Kidney (tissue), 14 donors: ENCODE data around the gene PYM1. TPM values are rescaled to one million over a fixed set of nuclear protein-coding genes. Genes with fewer than 3 reads are reported as not detected.
"Not testable (repeated sequence)": the region's sequence is repeated elsewhere in the genome, so short reads cannot be mapped to it uniquely, and the experiment has no call there.

Experiments used
- DNase-seq, 5 donors: peaks; one replicate each; pipeline ENCODE4 v3.0.0-alpha.2; 2013 to 2020
- FAIRE-seq: peaks from 2 replicates; lab custom pipeline; 2012; peaks lifted over from hg19 to GRCh38; lab: Jason Lieb, UNC
- H3K27ac ChIP-seq, 2 donors: one replicate each; pipeline ENCODE4 v1.7.0; 2013; ENCODE audit warnings: low read depth in 2 of 2, low read length in 2 of 2, inconsistent platforms in 1 of 2
- H3K27me3 ChIP-seq: one replicate; pipeline ENCODE4 v1.7.1; 2013; ENCODE audit warnings: low read length, inconsistent platforms; ENCODE audit not compliant: control insufficient read depth, insufficient read depth
- H3K36me3 ChIP-seq, 3 donors: one replicate each; pipeline versions ENCODE4 v1.7.0 to v1.7.1; 2013; ENCODE audit warnings: low read length in 3 of 3, control low read depth in 1 of 3, inconsistent platforms in 1 of 3; ENCODE audit not compliant: insufficient read depth in 3 of 3, control insufficient read depth in 2 of 3
- H3K4me1 ChIP-seq, 3 donors: one replicate each; pipeline versions ENCODE4 v1.7.0 to v1.7.1; 2013; ENCODE audit warnings: low read length in 3 of 3, inconsistent platforms in 1 of 3, low read depth in 1 of 3; ENCODE audit not compliant: control insufficient read depth in 2 of 3, insufficient read depth in 2 of 3
- H3K4me3 ChIP-seq, 3 donors: one replicate each; pipeline versions ENCODE4 v1.7.0 to v1.8.1; 2013; ENCODE audit warnings: low read length in 3 of 3, control low read depth in 1 of 3, inconsistent platforms in 1 of 3
- H3K9ac ChIP-seq, 3 donors: one replicate each; pipeline versions ENCODE4 v1.7.0 to v1.7.1; 2013; ENCODE audit warnings: low read length in 3 of 3, control low read depth in 1 of 3, inconsistent platforms in 1 of 3
- H3K9me3 ChIP-seq, 3 donors: one replicate each; pipeline versions ENCODE4 v1.7.0 to v1.7.1; 2013; ENCODE audit warnings: low read length in 3 of 3, control low read depth in 1 of 3, inconsistent platforms in 1 of 3; ENCODE audit not compliant: control insufficient read depth in 2 of 3, insufficient read depth in 1 of 3
- intact Hi-C: fragments of 100-400 bp; cut with DNase I; formaldehyde crosslinking; loops from one replicate; pipeline ENCODE4 v1.11.1; 2022
- polyA plus RNA-seq: library from polyadenylated mRNA; stranded (reverse); fragments of 350-450 nt; fragmentation: Illumina TruSeq; extraction: RNeasy Lipid Tissue Mini Kit (QIAGEN cat#74804); gene quantifications from one replicate; pipeline ENCODE4 v1.2.3, GENCODE V29; 2014; ENCODE audit warnings: low read depth, low replicate concordance; ENCODE audit not compliant: insufficient read depth
- total RNA-seq: library from RNA; stranded (reverse); fragmentation: NEBNext Ultra II Directional; extraction: Animal tissue kit (Norgen Biotek cat#: 25700); gene quantifications from one replicate; pipeline ENCODE4 v1.2.1, GENCODE V29; 2021
- TF ChIP-seq, protein P1 (sequence below): IDR thresholded peaks from 3 replicates; pipeline ENCODE4 v1.5.1; 2012; ENCODE audit warnings: mild to moderate bottlenecking, moderate library complexity, borderline replicate concordance; ENCODE audit not compliant: insufficient read depth; ENCODE audit errors: extremely low read depth
- donor health status: control.
- donor health status: control.
- donor health status: control.
- donor health status: control.
- donor health status: control.
- donor health status: DM: yes; HTN: yes; CAD: no.
- donor health status: Normal renal cell carcinoma (clear cell type).

PYM1 gene
- total and polyA plus RNA-seq, 2 donors from 2014 or later = 29.0 to 39.7 TPM

DNA sequence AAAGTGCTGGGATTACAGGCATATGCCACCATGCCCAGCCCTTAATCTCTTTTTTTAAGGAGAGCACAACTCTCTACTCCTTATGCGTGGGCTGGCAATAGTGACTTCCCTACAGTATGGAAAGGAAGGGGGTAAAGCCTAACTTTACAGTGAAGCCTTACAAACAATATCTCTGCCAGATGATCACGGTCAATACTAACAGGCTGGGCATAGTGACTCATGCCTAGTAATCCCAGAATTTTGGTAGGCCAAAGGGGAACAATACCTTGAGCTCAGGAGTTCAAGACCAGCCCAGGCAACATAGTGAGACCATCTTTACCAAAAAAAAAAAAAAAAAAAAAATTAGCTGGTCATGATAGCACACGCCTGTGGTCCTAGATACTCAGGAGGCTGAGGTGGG is 5.6 kb downstream of the PYM1 start:
- no peak overlapping the region for H3K9ac ChIP-seq
- intact Hi-C loops = no loop called here
- TF ChIP-seq, protein P1, sequence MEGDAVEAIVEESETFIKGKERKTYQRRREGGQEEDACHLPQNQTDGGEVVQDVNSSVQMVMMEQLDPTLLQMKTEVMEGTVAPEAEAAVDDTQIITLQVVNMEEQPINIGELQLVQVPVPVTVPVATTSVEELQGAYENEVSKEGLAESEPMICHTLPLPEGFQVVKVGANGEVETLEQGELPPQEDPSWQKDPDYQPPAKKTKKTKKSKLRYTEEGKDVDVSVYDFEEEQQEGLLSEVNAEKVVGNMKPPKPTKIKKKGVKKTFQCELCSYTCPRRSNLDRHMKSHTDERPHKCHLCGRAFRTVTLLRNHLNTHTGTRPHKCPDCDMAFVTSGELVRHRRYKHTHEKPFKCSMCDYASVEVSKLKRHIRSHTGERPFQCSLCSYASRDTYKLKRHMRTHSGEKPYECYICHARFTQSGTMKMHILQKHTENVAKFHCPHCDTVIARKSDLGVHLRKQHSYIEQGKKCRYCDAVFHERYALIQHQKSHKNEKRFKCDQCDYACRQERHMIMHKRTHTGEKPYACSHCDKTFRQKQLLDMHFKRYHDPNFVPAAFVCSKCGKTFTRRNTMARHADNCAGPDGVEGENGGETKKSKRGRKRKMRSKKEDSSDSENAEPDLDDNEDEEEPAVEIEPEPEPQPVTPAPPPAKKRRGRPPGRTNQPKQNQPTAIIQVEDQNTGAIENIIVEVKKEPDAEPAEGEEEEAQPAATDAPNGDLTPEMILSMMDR = no peak
- H3K4me1 ChIP-seq = peaks cover 0 to 6% (median 3%) of the 10 kb centered on the region in 3 donors
- H3K36me3 ChIP-seq = peaks cover 0 to 3% (median 2%) of the 10 kb centered on the region in 3 donors
- no peak overlapping the region for H3K4me3 ChIP-seq
- no peak for FAIRE-seq
- DNase-seq = no peak
- no peaks in the 10 kb centered on the region for H3K9me3 ChIP-seq
- no peak overlapping the region for H3K27ac ChIP-seq
- H3K27me3 ChIP-seq = no peaks in the 10 kb centered on the region

DNA sequence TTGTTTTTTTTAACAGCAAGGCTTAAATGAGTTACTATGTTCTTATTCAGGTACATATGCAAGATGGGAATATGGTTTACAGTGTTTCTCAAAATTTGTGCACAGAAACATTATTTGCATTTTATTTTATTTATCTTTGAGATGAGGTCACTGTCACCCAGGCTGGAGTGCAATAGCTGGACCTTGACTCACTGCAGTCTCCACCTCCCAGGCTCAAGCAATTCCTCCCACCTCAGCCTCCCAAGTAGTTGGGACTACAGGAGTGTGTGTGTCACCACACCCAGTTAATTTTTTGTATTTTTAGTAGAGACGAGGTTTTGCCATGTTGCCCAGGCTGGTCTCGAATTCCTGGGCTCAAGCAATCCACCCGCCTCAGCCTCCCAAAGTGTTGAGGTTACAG is 8.7 kb downstream of the PYM1 start:
- H3K4me3 ChIP-seq, H3K36me3 ChIP-seq, H3K9ac ChIP-seq, H3K4me1 ChIP-seq, H3K9me3 ChIP-seq, intact Hi-C loops, DNase-seq, H3K27ac ChIP-seq, H3K27me3 ChIP-seq, FAIRE-seq: not testable (repeated sequence)

DNA sequence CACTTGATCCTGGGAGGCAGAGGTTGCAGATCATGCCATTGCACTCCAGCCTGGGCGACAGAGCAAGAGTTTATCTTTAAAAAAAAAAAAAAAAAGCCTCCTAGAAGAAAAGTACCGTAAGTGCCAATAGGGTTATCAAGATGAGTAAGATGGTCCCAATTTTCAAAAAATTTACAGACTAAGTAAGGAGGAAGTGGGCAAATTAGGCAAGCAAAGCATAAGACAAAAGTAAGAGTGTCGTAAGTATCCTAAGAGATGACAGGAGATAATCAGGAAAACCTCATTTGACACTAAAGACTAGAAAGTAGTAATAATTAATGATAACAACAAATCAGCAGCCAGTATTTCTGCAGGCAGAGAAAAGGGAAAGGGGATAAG is 12.2 kb downstream of the PYM1 start:
- H3K36me3 ChIP-seq = no peaks in the 10 kb centered on the region
- H3K4me1 ChIP-seq = peaks cover 0 to 2% (median 0%) of the 10 kb centered on the region in 3 donors
- H3K4me3 ChIP-seq = no peak overlapping the region
- FAIRE-seq (no peak), DNase-seq (no peak)
- intact Hi-C loops = no loop called here
- no peaks in the 10 kb centered on the region for H3K27me3 ChIP-seq
- TF ChIP-seq, protein P1 = no peak
- H3K9ac ChIP-seq = no peak overlapping the region
- no peak overlapping the region for H3K27ac ChIP-seq
- no peaks in the 10 kb centered on the region for H3K9me3 ChIP-seq

DNA sequence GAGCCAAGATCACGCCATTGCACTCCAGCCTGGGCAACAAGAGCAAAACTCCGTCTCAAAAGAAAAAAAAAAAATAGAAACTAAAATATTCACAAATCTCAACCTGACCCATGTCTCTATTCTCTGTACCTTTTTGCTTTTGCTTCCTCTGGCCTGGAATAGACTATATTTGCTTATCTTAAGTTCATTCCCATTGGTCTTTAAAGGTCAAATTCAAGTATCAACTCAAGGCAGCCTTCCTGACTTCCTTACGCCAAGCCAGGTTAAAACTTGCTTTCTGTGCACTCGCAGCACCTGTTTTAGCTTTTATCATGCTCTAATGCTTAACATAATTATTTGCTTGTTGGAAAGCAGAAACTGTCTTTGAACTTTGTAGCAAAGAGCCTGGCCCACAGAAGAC is 14.8 kb downstream of the PYM1 start:
- FAIRE-seq = no peak
- Histone ChIP-seq H3K27ac (no peak overlapping the region), H3K9ac (no peak overlapping the region)

More for the DNA sequence above, 14.8 kb downstream of the PYM1 start:
- Histone ChIP-seq H3K4me1 (peaks cover 0 to 3% (median 2%) of the 10 kb centered on the region in 3 donors), H3K27me3 (no peaks in the 10 kb centered on the region), H3K9me3 (no peaks in the 10 kb centered on the region), H3K4me3 (no peak overlapping the region), H3K36me3 (no peaks in the 10 kb centered on the region)
- TF ChIP-seq, protein P1 = no peak
- intact Hi-C loops = no loop called here
- DNase-seq = no peak
